ENCODE results near the gene CAVIN4. TPM values are rescaled to one million over a fixed set of nuclear protein-coding genes. Genes with fewer than 3 reads are reported as not detected.

The CAVIN4 gene
- total RNA-seq = 0.97 and 4.6 TPM in 2 replicates

GRCh38 chr9:100577776-100578448, at the start of gene CAVIN4:
CAVIN4 (plus strand) TSS chr9:100578079; CDS start chr9:100578144, 65 bp downstream.

Other genes with a start within 250 kb of the CAVIN4 start
- 12.5 and 27.8 TPM in 2 replicates for gene TEX10, start 225.1 kb upstream of the CAVIN4 start, total RNA-seq
- 37.6 and 54.6 TPM in 2 replicates for gene MSANTD3, start 150.9 kb upstream of the CAVIN4 start, total RNA-seq
- 3.6 and 10.8 TPM in 2 replicates for gene TMEFF1, start 104.9 kb upstream of the CAVIN4 start, total RNA-seq